GM12878 (cell line): Measurements from ENCODE around the gene MAPK8. TPM values are rescaled to one million over a fixed set of nuclear protein-coding genes. Genes with fewer than 3 reads are reported as not detected.

ENCODE experiments used
- CREB1 ChIP-seq: IDR thresholded peaks from 2 replicates; pipeline ENCODE4 v1.6.1; 2012; ENCODE audit warnings: low read depth, mild to moderate bottlenecking, inconsistent platforms
- KDM1A ChIP-seq: fragments of 200-600 bp; sonication (generic); IDR thresholded peaks from 2 replicates; pipeline ENCODE4 v1.6.1; 2016; ENCODE audit warnings: borderline replicate concordance
- LARP7 ChIP-seq: fragments of 450-650 bp; IDR thresholded peaks from 2 replicates; pipeline ENCODE4 v1.6.1; 2017; ENCODE audit warnings: mild to moderate bottlenecking
- NFIC ChIP-seq: IDR thresholded peaks from 2 replicates; pipeline ENCODE4 v1.6.1; 2012; ENCODE audit warnings: low read depth, mild to moderate bottlenecking, inconsistent platforms, low read length, moderate library complexity
- REST ChIP-seq: IDR thresholded peaks from 2 replicates; pipeline ENCODE4 v1.6.1; 2012; ENCODE audit warnings: mild to moderate bottlenecking, low read depth, low read length
- YY1 ChIP-seq: IDR thresholded peaks from 2 replicates; pipeline ENCODE4 v1.6.1; 2011; ENCODE audit warnings: low read depth, mild to moderate bottlenecking, low read length
- ZNF207 ChIP-seq: fragments of 450-650 bp; IDR thresholded peaks from 2 replicates; pipeline ENCODE4 v1.6.1; 2014; ENCODE audit warnings: antibody characterized with exemption, mild to moderate bottlenecking, borderline replicate concordance
- polyA plus RNA-seq, 11 experiments: library from polyadenylated mRNA; depleted of rRNA in 4 of 11; unstranded in 6 of 11; stranded (reverse) in 5 of 11; fragments of >200 nt; fragmentation: Nextera tagmentation in 4 of 11; fragmentation: Illumina TruSeq in 1 of 11; extraction: Ambion mirVana in 4 of 11; extraction: Trizol in 1 of 11; gene quantifications; 1 replicate in 1 of 11; 2 replicates in 10 of 11; pipeline versions ENCODE4 v1.2.1 to v1.2.3, GENCODE V29; 2011 to 2016; ENCODE audit warnings: inconsistent platforms in 2 of 11, missing spikeins in 2 of 11, low read depth in 1 of 11
- total RNA-seq, 4 experiments: library from RNA; depleted of rRNA in 3 of 4; stranded (reverse); fragments of >200 nt in 3 of 4; fragmentation: Illumina TruSeq in 1 of 4; extraction: Trizol in 1 of 4; gene quantifications; 2 replicates each; pipeline versions ENCODE4 v1.2.1 to v1.2.3, GENCODE V29; 2013 to 2021
- TF ChIP-seq, protein P1 (sequence below): IDR thresholded peaks from 2 replicates; pipeline ENCODE4 v1.6.1; 2012; ENCODE audit warnings: low read depth, low read length, improper control_type of control experiment
- TF ChIP-seq, protein P2 (sequence below): IDR thresholded peaks from 2 replicates; pipeline ENCODE4 v1.6.1; 2011; ENCODE audit warnings: low read depth, low read length, improper control_type of control experiment, borderline replicate concordance

The MAPK8 gene
- total and polyA plus RNA-seq, 10 of the 15 experiments (the other 5 are each of a cell fraction or from before 2014, with no cell fraction given) = 3.9 to 102 (median 40.0) TPM

DNA sequence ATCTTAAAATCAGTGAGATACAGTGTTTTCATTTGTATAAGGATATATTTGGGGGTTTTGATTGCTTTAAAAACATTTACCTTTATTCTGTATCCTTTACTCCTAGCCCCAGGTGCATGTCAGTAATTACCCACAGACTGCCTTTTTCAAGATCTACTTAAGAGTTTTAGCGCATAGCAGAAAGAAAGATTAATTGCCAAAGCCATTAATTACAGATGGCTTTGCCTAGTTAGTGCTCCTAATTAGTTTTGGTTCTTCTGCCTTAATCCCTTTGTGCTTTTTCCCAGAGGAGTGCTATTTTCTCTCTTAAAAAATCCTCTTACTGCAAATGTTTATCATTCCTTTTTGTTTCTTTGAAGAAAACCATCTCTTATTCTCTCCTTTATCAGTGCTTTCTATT lies 122.8 kb downstream of the MAPK8 start (continued):
- TF ChIP-seq, protein P1, sequence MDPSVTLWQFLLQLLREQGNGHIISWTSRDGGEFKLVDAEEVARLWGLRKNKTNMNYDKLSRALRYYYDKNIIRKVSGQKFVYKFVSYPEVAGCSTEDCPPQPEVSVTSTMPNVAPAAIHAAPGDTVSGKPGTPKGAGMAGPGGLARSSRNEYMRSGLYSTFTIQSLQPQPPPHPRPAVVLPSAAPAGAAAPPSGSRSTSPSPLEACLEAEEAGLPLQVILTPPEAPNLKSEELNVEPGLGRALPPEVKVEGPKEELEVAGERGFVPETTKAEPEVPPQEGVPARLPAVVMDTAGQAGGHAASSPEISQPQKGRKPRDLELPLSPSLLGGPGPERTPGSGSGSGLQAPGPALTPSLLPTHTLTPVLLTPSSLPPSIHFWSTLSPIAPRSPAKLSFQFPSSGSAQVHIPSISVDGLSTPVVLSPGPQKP = no peak
- TF ChIP-seq LARP7 (no peak), REST (no peak), ZNF207 (no peak), YY1 (no peak), NFIC (no peak), CREB1 (no peak), KDM1A (no peak)
- TF ChIP-seq, protein P2, sequence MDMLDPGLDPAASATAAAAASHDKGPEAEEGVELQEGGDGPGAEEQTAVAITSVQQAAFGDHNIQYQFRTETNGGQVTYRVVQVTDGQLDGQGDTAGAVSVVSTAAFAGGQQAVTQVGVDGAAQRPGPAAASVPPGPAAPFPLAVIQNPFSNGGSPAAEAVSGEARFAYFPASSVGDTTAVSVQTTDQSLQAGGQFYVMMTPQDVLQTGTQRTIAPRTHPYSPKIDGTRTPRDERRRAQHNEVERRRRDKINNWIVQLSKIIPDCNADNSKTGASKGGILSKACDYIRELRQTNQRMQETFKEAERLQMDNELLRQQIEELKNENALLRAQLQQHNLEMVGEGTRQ = no peak
